Right kidney (tissue), 1 donor: ENCODE results near the gene NPPC.

Experiments
- DNase-seq: peaks from one replicate; pipeline ENCODE4 v3.0.0-alpha.2; 2016

Gene NPPC

DNA sequence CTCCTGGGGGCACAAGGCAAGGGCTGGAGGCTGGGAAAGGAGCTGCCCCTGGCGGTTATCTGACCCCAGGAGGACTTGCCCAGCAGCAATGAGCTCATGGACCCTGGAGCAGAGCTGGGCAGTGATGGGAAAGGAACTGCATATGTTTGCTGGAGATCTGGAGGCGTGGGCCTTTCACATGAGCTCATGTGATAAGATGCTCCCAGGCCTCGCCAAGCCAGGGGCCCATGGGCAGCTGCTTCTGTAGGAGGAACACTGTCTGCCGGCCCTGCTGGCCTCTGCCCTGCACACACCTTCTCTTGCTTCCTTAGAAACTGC is 9.0 kb upstream of the NPPC start:
- DNase-seq, result no peak

GRCh38 chr2:231934441-231935206 is 8.4 kb upstream of the NPPC start:
- DNase-seq, result no peak

DNA sequence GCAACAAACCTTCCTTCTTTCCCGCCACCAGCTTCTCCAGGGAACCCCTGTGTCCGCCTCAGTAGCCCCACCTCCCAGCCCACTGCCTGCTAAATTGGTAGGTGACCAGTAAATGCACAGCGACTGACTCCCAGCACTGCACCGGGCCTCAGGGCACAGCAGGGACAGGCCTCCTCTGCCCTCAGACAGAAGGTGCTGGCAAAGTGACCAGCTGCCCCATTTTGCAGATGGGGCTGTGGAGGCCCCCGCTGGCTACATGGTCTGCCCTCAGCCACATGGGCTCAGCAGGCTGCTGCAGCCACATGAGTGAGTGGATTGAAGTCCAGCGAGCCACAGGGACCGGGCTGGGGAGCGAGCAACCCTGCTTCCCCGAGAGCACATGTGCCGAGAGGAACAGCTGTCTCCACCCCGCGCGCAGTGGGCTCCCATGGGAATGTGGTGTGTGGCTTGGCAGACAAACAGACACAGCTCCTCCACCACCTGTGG is 7.8 kb upstream of the NPPC start:
- DNase-seq, result no peak

DNA sequence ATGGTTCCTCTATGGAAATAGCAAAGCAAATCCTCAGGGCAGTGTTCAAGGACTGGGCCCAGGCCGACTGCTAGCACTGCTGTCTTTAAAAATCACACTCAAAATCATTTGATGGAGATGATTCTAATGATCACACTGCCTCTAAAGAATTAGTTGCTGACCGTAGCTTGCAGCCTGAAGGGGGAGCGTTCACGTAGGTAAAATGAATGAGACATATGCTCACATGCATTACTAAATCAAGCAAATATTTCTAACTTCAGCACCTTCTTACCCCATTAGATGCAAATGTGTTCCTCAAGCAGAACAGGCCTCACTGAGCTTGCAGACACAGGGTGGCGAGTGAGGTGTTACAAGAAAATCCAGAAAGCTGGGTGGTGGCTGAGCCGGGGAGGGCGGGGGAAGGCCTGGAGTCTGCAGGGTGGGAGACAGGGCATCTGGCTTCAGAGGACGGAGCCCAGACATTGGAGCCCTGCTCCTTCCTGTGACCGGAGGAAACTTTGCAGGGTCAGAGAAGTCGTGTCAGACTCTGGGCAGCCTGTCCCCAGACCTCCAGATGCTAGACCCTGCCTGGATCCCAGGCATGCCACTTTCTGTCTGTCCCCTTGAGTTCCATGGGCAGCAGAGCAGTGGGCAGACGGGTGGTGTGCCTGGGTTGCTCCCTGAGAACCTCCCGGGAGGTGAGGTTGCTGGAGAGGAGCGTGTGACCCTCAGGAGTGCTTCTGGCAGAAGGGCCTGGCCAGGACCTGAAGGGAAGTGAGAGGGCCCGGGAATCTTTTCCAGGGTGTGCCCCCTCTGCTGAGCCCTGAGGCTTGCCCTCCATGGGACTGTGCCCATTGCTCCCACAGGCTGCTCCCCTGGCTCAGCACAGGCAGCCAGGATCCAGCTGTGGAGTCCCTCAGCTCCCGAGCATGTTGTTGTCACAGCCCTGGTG is 7.1 kb upstream of the NPPC start:
- no peak for DNase-seq

DNA sequence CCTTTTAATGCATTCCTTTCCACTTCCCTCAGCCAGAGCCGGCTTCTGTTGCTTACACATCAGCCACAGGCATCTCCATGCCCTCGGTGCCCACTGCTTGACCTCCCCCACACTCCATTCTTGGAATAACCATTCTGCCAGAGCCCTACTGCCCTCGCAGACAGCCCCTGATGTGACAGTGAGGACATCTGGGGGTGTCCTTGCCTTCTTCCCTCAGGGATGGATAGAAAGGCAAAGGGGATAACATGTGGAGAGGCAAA is 6.4 kb upstream of the NPPC start:
- DNase-seq, result no peak

- no peak for DNase-seq
These were observed 5.3 kb upstream of the NPPC start for GRCh38 chr2:231931481-231931915.

- no peak for DNase-seq
These were observed 4.5 kb upstream of the NPPC start for GRCh38 chr2:231930593-231931281.

DNA sequence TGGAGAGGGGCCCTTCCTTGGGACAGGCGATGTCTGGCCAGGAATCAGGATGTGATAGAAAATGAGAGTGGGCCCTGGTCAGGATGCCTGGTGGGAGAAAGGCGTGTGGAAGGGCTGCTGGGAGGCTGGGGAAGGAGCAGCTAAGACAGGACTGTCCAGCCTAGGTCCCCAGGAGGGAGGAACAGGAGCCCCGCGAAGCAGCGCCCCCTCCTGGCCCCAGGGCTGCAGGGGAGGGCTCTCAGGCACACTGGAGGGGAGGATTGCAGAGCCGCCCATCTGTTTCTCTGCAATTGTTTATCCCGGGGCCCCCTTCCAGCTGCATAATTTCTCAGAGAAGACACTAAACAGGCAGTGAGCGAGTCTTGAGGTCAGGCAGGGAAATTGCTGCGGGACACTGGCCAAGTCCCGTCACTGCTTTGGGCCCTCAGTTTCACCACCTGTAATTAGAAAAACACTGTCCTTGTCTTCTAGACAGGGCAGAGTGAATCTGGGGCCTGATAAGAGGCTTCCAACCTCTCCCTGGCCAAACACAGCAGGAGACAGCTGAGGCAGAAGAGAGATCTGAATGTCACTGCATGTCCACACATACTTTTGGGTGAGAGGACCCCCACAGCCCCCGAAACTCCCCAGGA is 3.9 kb upstream of the NPPC start:
- DNase-seq, result no peak

- DNase-seq, result no peak
These were observed 2.9 kb upstream of the NPPC start for GRCh38 chr2:231928901-231929725.

GRCh38 chr2:231928481-231928880 is 2.3 kb upstream of the NPPC start:
- no peak for DNase-seq

GRCh38 chr2:231927566-231927890 is 1.3 kb upstream of the NPPC start:
- no peak for DNase-seq

- DNase-seq, result peak; percentile 45
These were observed 767 bp upstream of the NPPC start for GRCh38 chr2:231926761-231927565.

- peak; percentile 86 for DNase-seq
These were observed 655 bp downstream of the NPPC start for GRCh38 chr2:231925303-231926179.

DNA sequence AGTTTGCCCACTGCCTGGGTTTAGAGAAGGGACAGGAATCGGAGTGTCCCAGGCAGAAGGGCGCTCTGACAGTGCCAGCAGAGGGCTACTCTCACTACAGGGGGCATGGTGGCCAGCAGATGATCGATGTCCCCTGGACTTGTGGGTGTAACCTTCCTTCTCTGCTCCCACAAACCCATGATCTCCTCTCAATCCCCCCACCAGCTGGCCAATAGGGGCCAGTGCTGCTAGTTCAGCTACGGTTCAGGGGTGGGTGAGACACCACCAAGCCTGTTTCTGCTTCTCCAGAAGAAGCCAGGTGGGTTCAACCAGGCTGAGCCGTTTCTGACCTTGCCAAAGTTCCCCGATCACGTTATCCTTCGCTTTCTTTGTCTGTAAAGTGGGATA is 1.3 kb downstream of the NPPC start:
- no peak for DNase-seq

DNA sequence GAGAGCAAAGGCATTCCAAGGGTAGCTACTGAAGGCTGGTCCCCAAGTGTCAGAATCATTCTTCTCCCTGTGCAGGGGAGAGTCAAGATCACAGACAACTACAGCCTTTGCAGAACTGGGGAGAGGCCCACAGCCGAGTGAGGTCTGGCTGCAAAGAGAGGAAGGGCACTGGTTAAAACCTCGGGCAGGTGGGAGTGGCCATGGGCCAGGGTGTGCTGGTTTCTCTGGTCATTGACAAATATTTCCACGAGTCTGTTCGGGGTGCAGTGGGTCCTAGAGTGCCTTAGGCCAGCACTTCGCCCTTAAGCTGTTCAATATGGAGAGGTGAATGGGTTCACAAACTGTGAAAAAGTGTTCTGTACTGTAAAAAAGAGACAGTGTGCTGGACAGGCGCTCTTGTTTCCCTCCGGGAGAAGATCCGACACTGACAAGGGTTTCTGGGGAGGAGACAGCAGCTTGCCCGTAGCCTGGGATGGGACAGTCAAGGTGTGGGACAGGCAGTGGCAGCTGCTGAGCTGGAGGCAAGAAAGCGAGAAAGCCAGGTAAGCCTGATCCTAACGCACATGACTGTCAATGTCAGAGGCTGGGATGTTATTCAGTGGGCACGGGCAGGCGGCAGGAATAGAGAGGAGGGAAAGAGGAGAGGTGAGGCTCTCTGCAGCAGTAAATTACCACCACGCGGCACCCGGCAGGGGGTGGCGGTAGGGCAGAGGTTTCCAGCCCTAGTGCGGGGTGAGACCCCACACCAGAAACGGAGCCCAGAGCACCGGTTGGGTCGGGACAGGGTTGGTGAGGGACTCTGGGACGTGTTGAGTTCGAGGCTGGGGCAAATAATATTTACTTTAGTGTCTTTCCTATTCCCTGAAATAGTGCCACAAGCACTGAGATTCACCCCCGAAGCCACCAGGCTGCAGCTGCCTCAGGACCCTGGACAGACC is 2.0 kb downstream of the NPPC start:
- no peak for DNase-seq

DNA sequence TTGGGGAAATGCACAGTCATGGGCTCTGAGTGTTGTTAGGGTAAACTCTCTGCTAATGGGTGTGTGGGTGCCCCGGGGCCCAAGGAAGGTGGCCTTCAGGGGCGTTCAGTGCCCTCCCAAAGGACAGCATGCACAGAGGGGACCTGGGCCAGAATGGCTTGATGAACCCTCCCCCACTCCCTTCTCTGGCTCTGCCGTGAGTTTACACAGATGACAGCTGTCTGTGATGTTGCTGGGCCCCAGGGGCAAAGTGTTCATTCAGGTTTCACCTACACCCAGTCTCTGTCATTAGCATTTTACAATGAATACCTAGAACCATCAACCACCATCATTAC is 3.2 kb downstream of the NPPC start:
- DNase-seq, result no peak

- no peak for DNase-seq
These were observed 3.7 kb downstream of the NPPC start for GRCh38 chr2:231922311-231923009.

DNA sequence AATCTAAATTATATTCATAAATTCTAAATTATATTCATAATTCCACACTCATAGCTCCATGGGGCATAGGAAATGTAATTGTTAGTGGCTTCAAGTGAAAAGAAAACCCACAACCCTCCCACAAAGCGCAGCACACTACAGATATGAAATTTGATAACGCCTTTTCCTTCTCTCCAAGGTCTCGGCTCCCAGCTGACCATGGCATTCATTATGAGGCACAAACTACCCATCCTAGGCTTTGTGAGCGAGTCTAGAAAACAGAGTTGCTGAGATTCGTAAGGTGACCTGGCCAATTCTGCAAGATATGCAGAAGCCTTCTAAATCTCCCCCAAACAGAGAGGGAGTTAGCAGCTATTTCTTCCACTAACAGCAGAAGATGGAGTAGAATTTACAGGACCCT is 5.4 kb downstream of the NPPC start:
- no peak for DNase-seq
